Neural crest cell (in vitro differentiated cells): ENCODE results near the gene BRD1. TPM values are rescaled to one million over a fixed set of nuclear protein-coding genes. Genes with fewer than 3 reads are reported as not detected.

ENCODE experiments used
- DNase-seq: peaks from one replicate; pipeline ENCODE4 v3.0.0; 2021; ENCODE audit warnings: low read depth, mixed read lengths, low spot score
- H3K27ac Mint-ChIP-seq: one replicate; pipeline ENCODE4 v1.8.0; 2021; ENCODE audit warnings: mild to moderate bottlenecking, mixed read lengths; ENCODE audit not compliant: unreplicated experiment
- H3K27me3 Mint-ChIP-seq: 2 replicates; pipeline ENCODE4 v1.8.0; 2021; ENCODE audit warnings: low read depth, mild to moderate bottlenecking, mixed read lengths
- H3K36me3 Mint-ChIP-seq: 2 replicates; pipeline ENCODE4 v1.8.0; 2021; ENCODE audit warnings: low read depth, mild to moderate bottlenecking, mixed read lengths
- H3K4me1 Mint-ChIP-seq: 2 replicates; pipeline ENCODE4 v1.8.0; 2021; ENCODE audit warnings: mixed read lengths
- H3K4me3 Mint-ChIP-seq: one replicate; pipeline ENCODE4 v1.8.0; 2021; ENCODE audit warnings: mild to moderate bottlenecking, mixed read lengths
- H3K9me3 Mint-ChIP-seq: 2 replicates; pipeline ENCODE4 v1.8.0; 2021; ENCODE audit warnings: mixed read lengths
- CTCF ChIP-seq: fragments of 200-600 bp; sonication (generic); conservative IDR thresholded peaks from 2 replicates; pipeline ENCODE4 v1.5.0; 2021; ENCODE audit warnings: antibody characterized with exemption, mild to moderate bottlenecking
- total RNA-seq: library from RNA; stranded (reverse); gene quantifications from 2 replicates; pipeline ENCODE4 v1.2.1, GENCODE V29; 2021

Gene BRD1
- total RNA-seq, 1 donor from 2014 or later: 59.1 TPM

GRCh38 chr22:49798486-49799151 is 29.1 kb downstream of the BRD1 start:
- Mint-ChIP-seq H3K9me3 (no peaks in the 10 kb centered on the region), H3K4me3 (no peak overlapping the region), H3K27ac (no peak overlapping the region), H3K36me3 (peaks cover 8% of the 10 kb centered on the region), H3K27me3 (no peaks in the 10 kb centered on the region), H3K4me1 (no peaks in the 10 kb centered on the region)
- DNase-seq: no peak
- no peak for TF ChIP-seq CTCF

GRCh38 chr22:49797706-49798105 is 30.0 kb downstream of the BRD1 start:
- no peaks in the 10 kb centered on the region for H3K27me3 Mint-ChIP-seq
- no peaks in the 10 kb centered on the region for H3K9me3 Mint-ChIP-seq
- DNase-seq: no peak
- H3K4me1 Mint-ChIP-seq: no peaks in the 10 kb centered on the region
- no peak for TF ChIP-seq CTCF
- peak overlapping the region; percentile 33 for H3K4me3 Mint-ChIP-seq
- no peak overlapping the region for H3K27ac Mint-ChIP-seq
- H3K36me3 Mint-ChIP-seq: peaks cover 14% of the 10 kb centered on the region

GRCh38 chr22:49796596-49797270 is 30.9 kb downstream of the BRD1 start:
- Mint-ChIP-seq H3K4me3 (no peak overlapping the region), H3K27me3 (no peaks in the 10 kb centered on the region), H3K36me3 (peaks cover 14% of the 10 kb centered on the region), H3K9me3 (no peaks in the 10 kb centered on the region), H3K27ac (no peak overlapping the region), H3K4me1 (no peaks in the 10 kb centered on the region)
- DNase-seq: no peak
- no peak for TF ChIP-seq CTCF

GRCh38 chr22:49795521-49795920 is 32.2 kb downstream of the BRD1 start:
- Mint-ChIP-seq H3K36me3 (peaks cover 14% of the 10 kb centered on the region), H3K4me1 (peaks cover 3% of the 10 kb centered on the region), H3K27ac (no peak overlapping the region), H3K4me3 (no peak overlapping the region), H3K9me3 (no peaks in the 10 kb centered on the region), H3K27me3 (no peaks in the 10 kb centered on the region)
- TF ChIP-seq CTCF: no peak
- no peak for DNase-seq

GRCh38 chr22:49793871-49794270 is 33.8 kb downstream of the BRD1 start:
- Mint-ChIP-seq H3K27me3 (no peaks in the 10 kb centered on the region), H3K9me3 (no peaks in the 10 kb centered on the region), H3K4me1 (peaks cover 16% of the 10 kb centered on the region), H3K36me3 (peaks cover 14% of the 10 kb centered on the region), H3K4me3 (no peak overlapping the region), H3K27ac (no peak overlapping the region)
- no peak for DNase-seq
- TF ChIP-seq CTCF: no peak
